ENCODE results near the gene RIOX2.

- TF ChIP-seq EZH2phosphoT487 (IDR thresholded peaks at IDR 0.05; ENCODE audit: borderline replicate concordance) (no peak), CTCF (conservative IDR thresholded peaks at IDR 0.05; ENCODE audit: low read length) (no peak)
Observed at GRCh38 chr3:97937205-97937604, 35.0 kb downstream of the RIOX2 start.

Measured in Loucy (cell line).